A549 (cell line): Measurements from ENCODE around the gene LRRC4B. TPM values are rescaled to one million over a fixed set of nuclear protein-coding genes. Genes with fewer than 3 reads are reported as not detected.

ENCODE experiments used
- ATAC-seq, 2 experiments: fragments of 200-7000 bp in 1 of 2; fragments of >200 bp in 1 of 2; cut with Nextera tagmentation in 1 of 2; cut with Tn5 transposase in 1 of 2; 3 replicates each; pipeline versions ENCODE4 v1.8.0 to v1.9.1; 2018 to 2020; ENCODE audit warnings: mild to moderate bottlenecking in 1 of 2, moderate library complexity in 1 of 2
- CTCF ChIA-PET: fragments of 300-600 bp; sonication (Branson Sonifier 250); formaldehyde crosslinking; extraction: SDS; loops from one replicate; lab custom pipeline; 2021; ENCODE audit warnings: antibody characterized with exemption, inconsistent platforms; lab: Yijun Ruan, JAX
- POLR2A ChIA-PET: fragments of 350-600 bp; formaldehyde crosslinking; extraction: SDS; loops from one replicate; lab custom pipeline; 2021; ENCODE audit warnings: antibody characterized with exemption, inconsistent platforms; lab: Yijun Ruan, JAX
- DNase-seq, 2 experiments: peaks; one replicate each; pipeline versions ENCODE4 v3.0.0 to v3.0.0-alpha.2; 2011 to 2016; ENCODE audit warnings: low read depth in 1 of 2, low spot score in 1 of 2
- FAIRE-seq: peaks from 2 replicates; lab custom pipeline; 2011; peaks lifted over from hg19 to GRCh38; lab: Jason Lieb, UNC
- H3K27ac ChIP-seq, 2 experiments: fragments of >200 bp; sonication (Bioruptor Twin); formaldehyde crosslinking; 3 replicates each; pipeline ENCODE4 v1.5.1; 2016 to 2017
- H3K4me1 ChIP-seq: fragments of >200 bp; sonication (Bioruptor Twin); formaldehyde crosslinking; 3 replicates; pipeline ENCODE4 v1.6.1; 2016
- H3K4me2 ChIP-seq: fragments of >200 bp; sonication (Bioruptor Twin); formaldehyde crosslinking; 3 replicates; pipeline ENCODE4 v1.6.1; 2016
- H3K4me3 ChIP-seq: fragments of >200 bp; sonication (Bioruptor Twin); formaldehyde crosslinking; 3 replicates; pipeline ENCODE4 v1.5.1; 2016
- H3K9me3 ChIP-seq: fragments of >200 bp; sonication (Bioruptor Twin); formaldehyde crosslinking; 3 replicates; pipeline ENCODE4 v1.6.1; 2016
- BCL3 ChIP-seq: fragments of >200 bp; sonication (Bioruptor Twin); formaldehyde crosslinking; IDR thresholded peaks from 3 replicates; pipeline ENCODE4 v1.6.1; 2016
- BHLHE40 ChIP-seq: IDR thresholded peaks from 2 replicates; pipeline ENCODE4 v1.6.1; 2012; ENCODE audit warnings: low read depth, low read length, inconsistent platforms
- CBX2 ChIP-seq: fragments of 200-600 bp; sonication (generic); IDR thresholded peaks from 2 replicates; pipeline ENCODE4 v1.6.1; 2016; ENCODE audit warnings: low read depth, mild to moderate bottlenecking, borderline replicate concordance
- ESRRA ChIP-seq: fragments of 150-350 bp; IDR thresholded peaks from 2 replicates; pipeline ENCODE4 v1.6.1; 2014; ENCODE audit warnings: mild to moderate bottlenecking, low read length, borderline replicate concordance
- FOSL2 ChIP-seq, 2 experiments: fragments of 450-650 bp in 1 of 2; fragments of >200 bp in 1 of 2; sonication (Bioruptor Twin) in 1 of 2; formaldehyde crosslinking; IDR thresholded peaks; 2 replicates each; pipeline versions ENCODE4 v1.5.0 to v1.6.1; 2016 to 2020; ENCODE audit warnings: mild to moderate bottlenecking in 1 of 2, moderate library complexity in 1 of 2
- JUN ChIP-seq, 2 experiments: fragments of >200 bp; sonication (Bioruptor Twin); formaldehyde crosslinking; IDR thresholded peaks; 2 replicates in 1 of 2; 3 replicates in 1 of 2; pipeline ENCODE4 v1.6.1; 2016 to 2017
- JUNB ChIP-seq: fragments of >200 bp; sonication (Bioruptor Twin); formaldehyde crosslinking; IDR thresholded peaks from 2 replicates; pipeline ENCODE4 v1.6.1; 2016
- KDM5A ChIP-seq: fragments of 200-600 bp; sonication (generic); IDR thresholded peaks from 2 replicates; pipeline ENCODE4 v1.6.1; 2016; ENCODE audit warnings: antibody characterized with exemption, mild to moderate bottlenecking
- MAFK ChIP-seq: fragments of 450-650 bp; IDR thresholded peaks from 2 replicates; pipeline ENCODE4 v1.6.1; 2014; ENCODE audit not compliant: partially characterized antibody
- MAZ ChIP-seq: fragments of 150-350 bp; IDR thresholded peaks from 2 replicates; pipeline ENCODE4 v1.6.1; 2014; ENCODE audit warnings: antibody characterized with exemption, low read depth, low read length, borderline replicate concordance
- MYC ChIP-seq: IDR thresholded peaks from 2 replicates; pipeline ENCODE4 v1.6.1; 2012; ENCODE audit warnings: mild to moderate bottlenecking, inconsistent platforms, low read length, improper control_type of control experiment, borderline replicate concordance
- PHF8 ChIP-seq: fragments of 200-600 bp; sonication (generic); IDR thresholded peaks from 2 replicates; pipeline ENCODE4 v1.6.1; 2016; ENCODE audit warnings: low read depth, mild to moderate bottlenecking, antibody characterized with exemption, moderate library complexity, borderline replicate concordance
- POLR2A ChIP-seq: IDR thresholded peaks from 2 replicates; pipeline ENCODE4 v1.6.1; 2012; ENCODE audit warnings: mild to moderate bottlenecking, low read length
- RCOR1 ChIP-seq: fragments of 150-350 bp; IDR thresholded peaks from 2 replicates; pipeline ENCODE4 v1.6.1; 2014; ENCODE audit warnings: antibody characterized with exemption, low read length, low read depth
- REST ChIP-seq: fragments of 200-600 bp; sonication (generic); IDR thresholded peaks from 2 replicates; pipeline ENCODE4 v1.6.1; 2016; ENCODE audit warnings: antibody characterized with exemption, mild to moderate bottlenecking, moderate library complexity
- RFX5 ChIP-seq: fragments of 450-650 bp; IDR thresholded peaks from 2 replicates; pipeline ENCODE4 v1.7.1; 2014; ENCODE audit warnings: antibody characterized with exemption, mild to moderate bottlenecking, moderate library complexity
- RNF2 ChIP-seq: fragments of 200-600 bp; sonication (generic); IDR thresholded peaks from 2 replicates; pipeline ENCODE4 v1.6.1; 2016; ENCODE audit warnings: low read depth, mild to moderate bottlenecking, antibody characterized with exemption, moderate library complexity, borderline replicate concordance
- USF2 ChIP-seq: fragments of 450-650 bp; IDR thresholded peaks from 2 replicates; pipeline ENCODE4 v1.6.1; 2014; ENCODE audit warnings: antibody characterized with exemption
- ZC3H11A ChIP-seq: fragments of 450-650 bp; IDR thresholded peaks from 2 replicates; pipeline ENCODE4 v1.6.1; 2014; ENCODE audit warnings: antibody characterized with exemption, mild to moderate bottlenecking
- WGBS: methylation state at CpG from one replicate; pipeline ENCODE4 v1.1.6; 2017; ENCODE audit errors: missing lambda C conversion rate; 5-methylcytosine and 5-hydroxymethylcytosine counted together
- polyA plus RNA-seq, 4 experiments: library from polyadenylated mRNA; depleted of rRNA in 3 of 4; stranded (reverse); fragments of >200 nt; fragmentation: RNase III in 1 of 4; extraction: RNeasy Plus Mini Kit Qiagen cat#74134 plus additional on column Dnase treatment in 1 of 4; gene quantifications; 2 replicates in 3 of 4; 3 replicates in 1 of 4; pipeline ENCODE4 v1.2.3, GENCODE V29; 2011 to 2017
- TF ChIP-seq, protein P1 (sequence below): IDR thresholded peaks from 2 replicates; pipeline ENCODE4 v1.6.1; 2012
- TF ChIP-seq, protein P2 (sequence below): IDR thresholded peaks from 2 replicates; pipeline ENCODE4 v1.6.1; 2012; ENCODE audit warnings: low read depth, borderline replicate concordance
- TF ChIP-seq, protein P3 (sequence below): fragments of 250-450 bp; sonication (Bioruptor Pico); IDR thresholded peaks from 2 replicates; pipeline ENCODE4 v1.5.0; 2020; ENCODE audit warnings: low read depth, mild to moderate bottlenecking, moderate library complexity

Gene LRRC4B
- polyA plus RNA-seq, 2 of the 4 experiments (the other 2 are of a cell fraction), result 0.54 to 0.97 TPM

DNA sequence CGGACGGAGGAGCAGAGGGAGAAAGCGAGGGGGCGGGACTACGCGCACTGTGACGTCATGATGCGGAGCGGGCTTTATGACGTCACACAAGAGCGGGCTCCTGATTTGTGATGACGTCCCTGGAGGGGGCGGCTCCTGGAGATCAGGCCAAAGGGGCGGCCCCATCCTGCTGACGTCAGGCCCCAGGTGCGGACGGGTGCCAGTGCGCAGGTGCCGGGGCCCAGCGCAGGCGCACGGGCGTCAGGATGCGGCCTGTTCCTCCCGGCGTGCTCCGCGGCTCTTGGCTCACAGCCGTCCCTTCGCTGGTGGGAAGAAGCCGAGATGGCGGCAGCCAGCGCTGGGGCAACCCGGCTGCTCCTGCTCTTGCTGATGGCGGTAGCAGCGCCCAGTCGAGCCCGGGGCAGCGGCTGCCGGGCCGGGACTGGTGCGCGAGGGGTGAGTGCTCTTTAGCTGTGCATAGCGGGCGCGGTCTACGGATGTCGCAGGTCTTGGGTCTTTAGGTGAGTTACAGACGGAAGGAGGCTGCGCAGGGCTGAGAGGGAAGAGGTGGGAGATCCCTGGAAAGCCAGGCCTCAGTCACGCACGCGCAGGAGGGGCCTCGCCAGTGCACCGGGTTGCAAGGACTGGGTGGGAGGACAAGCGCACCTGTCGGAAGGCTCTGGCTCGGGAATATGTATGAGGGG is 91.9 kb downstream of the LRRC4B start, which contains the start of the genes EMC10 and GARIN5A:
Gene EMC10, plus strand, starts transcription at position 284 of the 683 bp plus-strand sequence. Its CDS starts 38 bp downstream, at position 322.
Gene GARIN5A, minus strand, starts transcription at position 625 of the 683 bp plus-strand sequence. Its CDS starts 460 bp downstream, at position 165.
- peak within 1 kb of the TSS; percentile 97 for H3K4me2 ChIP-seq
- ChIA-PET POLR2A (no interaction called here), CTCF (interaction anchor here (4.7 kb wide), 1 partner anchor 15 kb away, joined by 28 read pairs; no protein-coding TSS in a partner anchor)
- 2% methylated on average over 40 of the region's 58 CpGs for WGBS
- no peaks in the 10 kb centered on the region for H3K9me3 ChIP-seq
- ATAC-seq (peak; percentile 73 to 91), FAIRE-seq (no peak), DNase-seq (peak; percentile 99)
- H3K4me1 ChIP-seq, result peaks cover 12% of the 10 kb centered on the region
- peak within 1 kb of the TSS; percentile 86 for H3K4me3 ChIP-seq
- peak within 1 kb of the TSS; percentile 87 to 93 for H3K27ac ChIP-seq
- TF ChIP-seq BHLHE40 (0 out of 2 replicates have a peak, but pooled peaks have one; percentile 13), FOSL2 (IDR thresholded peaks at IDR 0.05) (no peak), FOSL2 (CRISPR knock-in tag; IDR thresholded peaks at IDR 0.05) (peak; percentile 95), MYC (peak; percentile 27; the same call in 1 of the 2 replicates), ESRRA (no peak), RFX5 (peak; percentile 86), REST (no peak), USF2 (0 out of 2 replicates have a peak, but pooled peaks have one; percentile 18), BCL3 (peak; percentile 95), POLR2A (peak; percentile 96), MAZ (peak; percentile 75; the same call in 1 of the 2 replicates), CBX2 (no peak), PHF8 (peak; percentile 98), ZC3H11A (no peak), MAFK (peak; percentile 92), RNF2 (no peak; the same call in 1 of the 2 replicates), KDM5A (0 out of 2 replicates have a peak, but pooled peaks have one; percentile 36), RCOR1 (0 out of 2 replicates have a peak, but pooled peaks have one; percentile 52), JUN (IDR thresholded peaks at IDR 0.05) (peak; percentile 83 to 93), JUNB (no peak)
- TF ChIP-seq, protein P1, sequence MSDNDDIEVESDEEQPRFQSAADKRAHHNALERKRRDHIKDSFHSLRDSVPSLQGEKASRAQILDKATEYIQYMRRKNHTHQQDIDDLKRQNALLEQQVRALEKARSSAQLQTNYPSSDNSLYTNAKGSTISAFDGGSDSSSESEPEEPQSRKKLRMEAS, result peak; percentile 78
- TF ChIP-seq, protein P2, sequence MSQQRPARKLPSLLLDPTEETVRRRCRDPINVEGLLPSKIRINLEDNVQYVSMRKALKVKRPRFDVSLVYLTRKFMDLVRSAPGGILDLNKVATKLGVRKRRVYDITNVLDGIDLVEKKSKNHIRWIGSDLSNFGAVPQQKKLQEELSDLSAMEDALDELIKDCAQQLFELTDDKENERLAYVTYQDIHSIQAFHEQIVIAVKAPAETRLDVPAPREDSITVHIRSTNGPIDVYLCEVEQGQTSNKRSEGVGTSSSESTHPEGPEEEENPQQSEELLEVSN, result peak; percentile 35; the same call in 1 of the 2 replicates
- TF ChIP-seq, protein P3, sequence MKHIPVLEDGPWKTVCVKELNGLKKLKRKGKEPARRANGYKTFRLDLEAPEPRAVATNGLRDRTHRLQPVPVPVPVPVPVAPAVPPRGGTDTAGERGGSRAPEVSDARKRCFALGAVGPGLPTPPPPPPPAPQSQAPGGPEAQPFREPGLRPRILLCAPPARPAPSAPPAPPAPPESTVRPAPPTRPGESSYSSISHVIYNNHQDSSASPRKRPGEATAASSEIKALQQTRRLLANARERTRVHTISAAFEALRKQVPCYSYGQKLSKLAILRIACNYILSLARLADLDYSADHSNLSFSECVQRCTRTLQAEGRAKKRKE (CRISPR knock-in tag), result no peak
